Endothelial cell of umbilical vein (primary cell): Measurements from ENCODE around the gene SELP. TPM values are rescaled to one million over a fixed set of nuclear protein-coding genes. Genes with fewer than 3 reads are reported as not detected.

Experiments
- BruUV-seq: library from RNA; stranded (reverse); fragments of 400-500 nt; replicated peaks from 2 replicates; lab custom pipeline; 2021; lab: Mats Ljungman, UMichigan
- CTCF ChIA-PET: fragments of 300-600, 350-600 bp; sonication (Branson Sonifier 250); formaldehyde crosslinking; loops from one replicate; lab custom pipeline; 2021; ENCODE audit warnings: antibody characterized with exemption, inconsistent platforms; lab: Charles Lee
- POLR2A ChIA-PET: fragments of 300-600, 350-600 bp; sonication (Branson Sonifier 250); formaldehyde crosslinking; loops from one replicate; lab custom pipeline; 2021; ENCODE audit warnings: antibody characterized with exemption, inconsistent platforms; lab: Charles Lee
- DNase-seq: peaks from one replicate; pipeline ENCODE4 v3.0.0-alpha.2; 2011; ENCODE audit warnings: low read depth, low spot score
- FAIRE-seq: peaks from 2 replicates; lab custom pipeline; 2011; peaks lifted over from hg19 to GRCh38; lab: Jason Lieb, UNC
- H2AFZ ChIP-seq: 2 replicates; pipeline ENCODE4 v1.6.0; 2012; ENCODE audit warnings: low read depth, low read length, control low read depth, inconsistent platforms
- H3K27ac ChIP-seq: 2 replicates; pipeline ENCODE4 v1.5.1; 2011; ENCODE audit warnings: low read depth, mild to moderate bottlenecking, control low read depth, low read length, moderate library complexity; ENCODE audit not compliant: insufficient read depth
- H3K27me3 ChIP-seq, 2 experiments: 2 replicates each; pipeline versions ENCODE4 v1.6.0 to v1.6.1; 2011; ENCODE audit warnings: low read length in 2 of 2, mixed read lengths in 1 of 2; ENCODE audit not compliant: control insufficient read depth in 2 of 2, insufficient read depth in 2 of 2
- H3K36me3 ChIP-seq, 2 experiments: 2 replicates in 1 of 2; 3 replicates in 1 of 2; pipeline ENCODE4 v1.5.1; 2011; ENCODE audit warnings: low read length in 2 of 2, mild to moderate bottlenecking in 1 of 2, moderate library complexity in 1 of 2; ENCODE audit not compliant: control insufficient read depth in 2 of 2, insufficient read depth in 2 of 2; ENCODE audit errors: extremely low read depth in 1 of 2
- H3K4me1 ChIP-seq: 3 replicates; pipeline ENCODE4 v1.5.1; 2011; ENCODE audit warnings: mild to moderate bottlenecking, low read length; ENCODE audit not compliant: control insufficient read depth, insufficient read depth; ENCODE audit errors: extremely low read depth
- H3K4me2 ChIP-seq: 2 replicates; pipeline ENCODE4 v1.6.1; 2011; ENCODE audit warnings: low read length, control low read depth, mixed read lengths; ENCODE audit not compliant: insufficient read depth
- H3K4me3 ChIP-seq, 3 experiments: fragments of 200-600 bp in 1 of 3; sonication (generic), shearing (Covaris generic) in 1 of 3; replicated peaks in 1 of 3; 2 replicates each; pipeline ENCODE4 v1.5.1; 2011 to 2016; ENCODE audit warnings: control low read depth in 3 of 3, low read length in 3 of 3, mild to moderate bottlenecking in 2 of 3, inconsistent platforms in 1 of 3, low read depth in 1 of 3, moderate library complexity in 1 of 3; ENCODE audit not compliant: insufficient read depth in 1 of 3
- H3K79me2 ChIP-seq: 2 replicates; pipeline ENCODE4 v1.6.0; 2012; ENCODE audit warnings: low read length, inconsistent platforms; ENCODE audit not compliant: control insufficient read depth, insufficient read depth
- H3K9ac ChIP-seq: replicated peaks from 2 replicates; pipeline ENCODE3; 2011; ENCODE audit warnings: low read length, control low read depth; ENCODE audit not compliant: insufficient read depth; ENCODE audit errors: extremely low read depth
- H3K9me1 ChIP-seq: replicated peaks from 3 replicates; pipeline ENCODE4 v1.6.0; 2011; ENCODE audit warnings: mild to moderate bottlenecking, low read length; ENCODE audit not compliant: control insufficient read depth, insufficient read depth; ENCODE audit errors: extremely low read depth
- H3K9me3 ChIP-seq: replicated peaks from 2 replicates; pipeline ENCODE4 v1.5.1; 2012; ENCODE audit warnings: low read length, inconsistent platforms; ENCODE audit not compliant: control insufficient read depth, insufficient read depth
- H4K20me1 ChIP-seq: replicated peaks from 2 replicates; pipeline ENCODE3; 2011; ENCODE audit warnings: mild to moderate bottlenecking, low read length; ENCODE audit not compliant: control insufficient read depth, insufficient read depth; ENCODE audit errors: extremely low read depth
- CTCF ChIP-seq, 2 donors: IDR thresholded peaks; 1 replicate in 1 of 2; 2 replicates in 1 of 2; pipeline ENCODE4 v1.5.1; 2011; ENCODE audit warnings: low read length in 2 of 2, mild to moderate bottlenecking in 2 of 2, moderate library complexity in 2 of 2, control low read depth in 1 of 2, inconsistent platforms in 1 of 2, low read depth in 1 of 2; ENCODE audit not compliant: insufficient read depth in 1 of 2; ENCODE audit errors: extremely low read depth in 1 of 2
- EZH2 ChIP-seq: IDR thresholded peaks from 2 replicates; pipeline ENCODE4 v1.6.1; 2012; ENCODE audit warnings: borderline replicate concordance, low read depth, mild to moderate bottlenecking, moderate library complexity, low read length, inconsistent platforms; ENCODE audit not compliant: severe bottlenecking
- FOS ChIP-seq: IDR thresholded peaks from 2 replicates; pipeline ENCODE4 v1.6.1; 2011; ENCODE audit warnings: mild to moderate bottlenecking, low read length, moderate library complexity, borderline replicate concordance; ENCODE audit not compliant: insufficient read depth
- GATA2 ChIP-seq: IDR thresholded peaks from 2 replicates; pipeline ENCODE4 v1.7.0; 2011; ENCODE audit warnings: low read depth, mild to moderate bottlenecking, moderate library complexity, mixed read lengths, low read length; ENCODE audit not compliant: insufficient read length, insufficient read depth
- JUN ChIP-seq: IDR thresholded peaks from 2 replicates; pipeline ENCODE4 v1.6.1; 2011; ENCODE audit warnings: borderline replicate concordance, low read depth; ENCODE audit not compliant: insufficient read length, insufficient read depth
- MAX ChIP-seq: IDR thresholded peaks from 2 replicates; pipeline ENCODE4 v1.6.1; 2011; ENCODE audit not compliant: insufficient read depth, insufficient read length
- MYC ChIP-seq: IDR thresholded peaks from one replicate; pipeline ENCODE4 v1.6.1; 2011; ENCODE audit warnings: mild to moderate bottlenecking, low read depth, low read length
- POLR2A ChIP-seq: IDR thresholded peaks from 2 replicates; pipeline ENCODE4 v1.6.1; 2012; ENCODE audit warnings: low read depth, mild to moderate bottlenecking, control low read depth, low read length
- POLR2AphosphoS5 ChIP-seq: IDR thresholded peaks from 2 replicates; pipeline ENCODE4 v1.6.1; 2012; ENCODE audit warnings: low read depth, mild to moderate bottlenecking, control low read depth, low read length, moderate library complexity; ENCODE audit not compliant: insufficient read depth
- dilution Hi-C: fragments of 300-500 bp; cut with MboI; formaldehyde crosslinking; loops from one replicate; pipeline ENCODE4 v1.15.0; 2019; ENCODE audit warnings: low sequenced_read_pairs; ENCODE audit not compliant: extremely low pct_ligation_motif_present
- intact Hi-C: fragments of 100-400 bp; cut with micrococcal nuclease; formaldehyde crosslinking; loops from one replicate; pipeline ENCODE4 v1.10.0; 2022
- polyA plus RNA-seq, 4 experiments: library from polyadenylated mRNA; depleted of rRNA in 3 of 4; stranded (reverse) in 3 of 4; unstranded in 1 of 4; fragments of >200 nt; gene quantifications; 2 replicates each; pipeline versions ENCODE4 v1.2.1 to v1.2.3, GENCODE V29; 2011 to 2012; ENCODE audit warnings: missing spikeins in 1 of 4
- total RNA-seq: library from RNA; stranded (reverse); gene quantifications from 2 replicates; pipeline ENCODE4 v1.2.3, GENCODE V29; 2021

SELP gene
- total and polyA plus RNA-seq, 2 donors (not counting 3 experiments of a cell fraction or from before 2014, with no cell fraction given): 1.3 to 1.6 TPM

- Histone ChIP-seq H2AFZ (no peak overlapping the region), H3K4me1 (peaks cover 31% of the 10 kb centered on the region), H3K4me3 (no peak overlapping the region), H3K36me3 (no peaks in the 10 kb centered on the region), H3K9ac (no peak overlapping the region), H3K4me2 (no peak overlapping the region), H3K9me3 (no peaks in the 10 kb centered on the region), H3K79me2 (no peaks in the 10 kb centered on the region), H4K20me1 (no peaks in the 10 kb centered on the region), H3K9me1 (no peaks in the 10 kb centered on the region), H3K27me3 (no peaks in the 10 kb centered on the region), H3K27ac (no peak overlapping the region)
- dilution Hi-C loops (no loop called here), intact Hi-C loops (no loop called here)
- DNase-seq (no peak), FAIRE-seq (no peak)
- TF ChIP-seq EZH2 (no peak), MYC (no peak), MAX (no peak), POLR2AphosphoS5 (no peak), JUN (no peak), FOS (no peak), POLR2A (no peak), CTCF (IDR thresholded peaks at IDR 0.05; ENCODE audit: extremely low read depth in 1 of 2, insufficient read depth in 1 of 2, low read depth in 1 of 2, low read length in 2 of 2) (no peak), GATA2 (no peak)
- BruUV-seq: no TSS peak
- ChIA-PET CTCF (interaction anchor here (0.7 to 1.0 kb wide), 2 partner anchors 26 to 154 kb away, joined by 3 to 4 read pairs; no protein-coding TSS in a partner anchor), POLR2A (no interaction called here)
Measured at GRCh38 chr1:169620565-169620964, 9.4 kb downstream of the SELP start.
